GM18858 (cell line): ENCODE results near the gene ATP8B1.

Experiments used
- ATAC-seq: cut with Tn5 transposase; IDR thresholded peaks from one replicate; pipeline ENCODE4 v1.9.1; 2021; ENCODE audit not compliant: unreplicated experiment

The ATP8B1 gene

GRCh38 chr18:57630002-57630753 lies 172.9 kb downstream of the ATP8B1 start:
- peak; percentile 68 for ATAC-seq

- ATAC-seq, result no peak
Observed at GRCh38 chr18:57629422-57629821, 173.7 kb downstream of the ATP8B1 start.

- ATAC-seq, result no peak
Observed at GRCh38 chr18:57627488-57627887, 175.6 kb downstream of the ATP8B1 start.

DNA sequence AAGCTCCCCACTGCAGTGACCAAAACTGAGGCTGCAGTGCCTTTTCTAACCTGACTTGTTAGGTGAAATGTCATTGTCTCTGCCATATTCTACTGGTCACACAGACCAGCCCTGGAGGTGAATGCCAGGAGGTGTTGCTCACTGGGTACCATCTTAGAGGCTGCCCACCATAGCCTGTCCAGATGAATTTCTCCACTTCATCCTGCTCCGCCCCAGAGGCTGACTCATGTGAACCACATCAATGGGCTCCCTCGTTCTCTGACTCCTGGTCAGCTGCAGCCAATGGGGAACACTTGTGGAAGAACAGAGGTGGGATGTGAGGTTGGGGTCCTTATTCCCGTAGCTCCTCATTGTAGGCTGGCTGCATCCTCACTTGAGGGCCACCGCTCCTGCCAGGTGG lies 178.1 kb downstream of the ATP8B1 start:
- no peak for ATAC-seq

GRCh38 chr18:57621246-57621604 lies 181.9 kb downstream of the ATP8B1 start:
- ATAC-seq, result no peak

DNA sequence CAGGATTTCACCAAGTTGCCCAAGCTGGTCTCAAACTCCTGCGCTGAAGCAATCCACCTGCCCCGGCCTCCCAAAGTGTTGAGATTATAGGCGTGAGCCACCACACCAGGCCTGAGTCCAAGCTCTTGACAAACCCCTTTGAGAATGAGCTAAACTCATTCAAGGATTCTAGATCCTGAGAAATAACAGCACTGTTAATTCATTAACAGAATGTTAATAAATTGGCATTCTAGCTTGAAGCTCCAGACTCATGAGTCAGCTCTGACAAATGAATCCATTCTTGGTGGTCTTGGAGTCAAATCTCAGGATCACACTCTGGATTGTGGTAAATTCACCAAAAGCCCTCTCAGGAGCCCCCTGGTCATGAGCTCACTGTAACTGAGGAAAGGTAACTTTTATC lies 183.2 kb downstream of the ATP8B1 start:
- ATAC-seq, result no peak

DNA sequence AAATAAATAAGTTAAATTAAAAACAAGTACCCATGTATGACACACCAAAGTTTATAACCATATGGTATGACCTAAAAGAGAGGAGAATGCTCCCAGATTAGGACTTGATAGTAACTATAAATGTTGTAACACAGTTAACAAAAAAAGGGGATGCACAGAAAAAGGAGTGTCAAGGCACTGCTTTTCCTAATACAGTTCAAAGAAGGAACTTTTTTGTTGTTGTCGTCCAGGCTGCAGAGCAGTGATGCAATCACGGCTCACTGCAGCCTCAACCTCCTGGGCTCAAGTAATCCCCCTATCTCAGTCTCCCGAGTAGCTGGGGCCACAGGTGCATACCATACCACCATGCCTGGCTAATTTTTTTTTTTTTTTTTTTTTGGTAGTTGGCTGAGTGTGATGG lies 184.2 kb downstream of the ATP8B1 start:
- ATAC-seq, result no peak

- no peak for ATAC-seq
Observed at GRCh38 chr18:57603871-57604270, 199.2 kb downstream of the ATP8B1 start.
